ENCODE results near the gene PKD1. TPM values are rescaled to one million over a fixed set of nuclear protein-coding genes. Genes with fewer than 3 reads are reported as not detected.

The PKD1 gene
- total RNA-seq, 3 donors from 2014 or later: 63.9 to 233 (median 80.8) TPM

GRCh38 chr16:2076072-2076865, 59.4 kb downstream of the PKD1 start:
- intact Hi-C loops (cut with DNase I, micrococcal nuclease): no loop called here
- H3K4me3 ChIP-seq: no peak overlapping the region
- no peak for TF ChIP-seq CTCF (IDR thresholded peaks at IDR 0.05)
- H3K4me1 ChIP-seq (ENCODE audit: low read depth): no peaks in the 10 kb centered on the region
- DNase-seq (no peak), ATAC-seq (no peak)
- H3K9me3 ChIP-seq: no peaks in the 10 kb centered on the region
- peaks cover 4% of the 10 kb centered on the region for H3K36me3 ChIP-seq (ENCODE audit: low read depth)

- intact Hi-C loops (cut with DNase I, micrococcal nuclease): no loop called here
- Histone ChIP-seq H3K9me3 (no peaks in the 10 kb centered on the region), H3K4me1 (ENCODE audit: low read depth) (no peaks in the 10 kb centered on the region), H3K36me3 (ENCODE audit: low read depth) (peaks cover 4% of the 10 kb centered on the region), H3K4me3 (no peak overlapping the region)
- ATAC-seq (no peak), DNase-seq (no peak)
- no peak for TF ChIP-seq CTCF (IDR thresholded peaks at IDR 0.05)
Measured at GRCh38 chr16:2075631-2076030, 60.1 kb downstream of the PKD1 start.

- Histone ChIP-seq H3K36me3 (ENCODE audit: low read depth) (peaks cover 4% of the 10 kb centered on the region), H3K9me3 (no peaks in the 10 kb centered on the region), H3K4me3 (no peak overlapping the region), H3K4me1 (ENCODE audit: low read depth) (no peaks in the 10 kb centered on the region)
- TF ChIP-seq CTCF (IDR thresholded peaks at IDR 0.05): no peak
- no peak for ATAC-seq
- DNase-seq: no peak
- intact Hi-C loops (cut with DNase I, micrococcal nuclease): no loop called here
Measured at GRCh38 chr16:2074071-2074470, 61.6 kb downstream of the PKD1 start.

GRCh38 chr16:2072926-2073325, 62.8 kb downstream of the PKD1 start:
- no peak for TF ChIP-seq CTCF (IDR thresholded peaks at IDR 0.05)
- Histone ChIP-seq H3K36me3 (ENCODE audit: low read depth) (peaks cover 4% of the 10 kb centered on the region), H3K4me3 (no peak overlapping the region), H3K4me1 (ENCODE audit: low read depth) (no peaks in the 10 kb centered on the region), H3K9me3 (no peaks in the 10 kb centered on the region)
- no peak for ATAC-seq
- no peak for DNase-seq
- intact Hi-C loops (cut with DNase I, micrococcal nuclease): no loop called here

DNA sequence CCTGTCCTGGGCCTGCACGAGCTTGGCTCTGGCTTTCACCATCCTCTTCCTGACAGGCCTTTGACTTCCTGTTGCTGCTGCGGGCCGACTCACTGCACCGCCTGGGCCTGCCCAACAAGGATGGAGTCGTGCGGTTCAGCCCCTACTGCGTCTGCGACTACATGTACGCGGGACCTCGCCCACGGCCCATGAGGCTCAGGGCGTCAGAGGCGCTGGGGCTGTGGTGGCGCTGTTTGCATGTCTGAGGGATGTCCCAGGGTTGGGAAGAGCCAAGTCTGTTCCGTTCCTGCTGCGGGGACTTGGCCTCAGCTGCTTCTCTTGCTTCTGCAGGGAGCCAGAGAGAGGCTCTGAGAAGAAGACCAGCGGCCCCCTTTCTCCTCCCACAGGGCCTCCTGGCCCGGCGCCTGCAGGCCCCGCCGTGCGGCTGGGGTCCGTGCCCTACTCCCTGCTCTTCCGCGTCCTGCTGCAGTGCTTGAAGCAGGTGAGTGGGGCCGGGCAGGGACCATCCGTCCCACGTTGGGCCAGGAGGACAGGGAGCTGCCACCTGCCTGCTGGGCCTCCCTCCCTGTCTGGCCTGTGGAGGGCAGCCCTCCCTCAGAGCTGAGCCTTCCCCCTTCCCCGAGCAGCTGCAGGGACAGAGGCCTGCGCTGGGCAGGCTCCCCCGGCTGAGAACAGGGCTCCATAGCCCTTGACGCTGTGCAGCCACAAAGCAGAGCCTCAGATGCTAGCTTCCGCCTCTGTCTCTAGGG, 64.1 kb downstream of the PKD1 start:
- DNase-seq (no peak), ATAC-seq (no peak)
- peaks cover 4% of the 10 kb centered on the region for H3K36me3 ChIP-seq (ENCODE audit: low read depth)
- no peak overlapping the region for H3K4me3 ChIP-seq
- H3K9me3 ChIP-seq: no peaks in the 10 kb centered on the region
- intact Hi-C loops (cut with DNase I, micrococcal nuclease): no loop called here
- TF ChIP-seq CTCF (IDR thresholded peaks at IDR 0.05): no peak
- H3K4me1 ChIP-seq (ENCODE audit: low read depth): no peaks in the 10 kb centered on the region

Measured in mucosa of descending colon (tissue), 3 donors.